Testis (tissue), 2 donors: ENCODE data around the gene PTPRA.

Experiments
- POLR2A ChIP-seq: fragments of 450-650 bp; IDR thresholded peaks from one replicate; pipeline ENCODE4 v1.6.1; 2017; ENCODE audit warnings: antibody characterized with exemption, mild to moderate bottlenecking, moderate library complexity
- TF ChIP-seq, protein P1 (sequence below), 3 experiments: fragments of 450-650 bp in 2 of 3; fragments of 200-600 bp in 1 of 3; sonication (generic) in 1 of 3; IDR thresholded peaks; one replicate each; pipeline ENCODE4 v1.5.1; 2016 to 2019; ENCODE audit warnings: antibody characterized with exemption in 3 of 3, mild to moderate bottlenecking in 2 of 3, moderate library complexity in 1 of 3

DNA sequence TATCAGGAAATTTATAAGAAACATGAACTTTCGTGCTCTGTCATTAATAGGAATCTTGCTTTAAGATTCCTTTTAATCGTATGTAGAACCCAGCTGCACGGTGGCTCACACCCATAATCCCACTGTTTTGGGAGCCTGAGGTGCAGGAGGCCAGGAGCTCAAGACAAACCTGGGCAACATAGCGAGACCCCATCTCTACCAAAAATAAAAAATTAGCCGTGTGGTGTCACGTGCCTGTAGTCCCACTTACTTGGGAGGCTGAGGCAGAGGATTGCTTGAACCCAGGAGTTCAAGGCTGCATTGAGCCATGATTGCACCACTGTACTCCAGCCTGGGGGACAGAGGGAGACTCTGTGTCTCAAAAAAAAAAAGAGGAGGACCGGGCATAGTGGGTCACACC, 7.4 kb downstream of the PTPRA start:
- TF ChIP-seq, protein P1, sequence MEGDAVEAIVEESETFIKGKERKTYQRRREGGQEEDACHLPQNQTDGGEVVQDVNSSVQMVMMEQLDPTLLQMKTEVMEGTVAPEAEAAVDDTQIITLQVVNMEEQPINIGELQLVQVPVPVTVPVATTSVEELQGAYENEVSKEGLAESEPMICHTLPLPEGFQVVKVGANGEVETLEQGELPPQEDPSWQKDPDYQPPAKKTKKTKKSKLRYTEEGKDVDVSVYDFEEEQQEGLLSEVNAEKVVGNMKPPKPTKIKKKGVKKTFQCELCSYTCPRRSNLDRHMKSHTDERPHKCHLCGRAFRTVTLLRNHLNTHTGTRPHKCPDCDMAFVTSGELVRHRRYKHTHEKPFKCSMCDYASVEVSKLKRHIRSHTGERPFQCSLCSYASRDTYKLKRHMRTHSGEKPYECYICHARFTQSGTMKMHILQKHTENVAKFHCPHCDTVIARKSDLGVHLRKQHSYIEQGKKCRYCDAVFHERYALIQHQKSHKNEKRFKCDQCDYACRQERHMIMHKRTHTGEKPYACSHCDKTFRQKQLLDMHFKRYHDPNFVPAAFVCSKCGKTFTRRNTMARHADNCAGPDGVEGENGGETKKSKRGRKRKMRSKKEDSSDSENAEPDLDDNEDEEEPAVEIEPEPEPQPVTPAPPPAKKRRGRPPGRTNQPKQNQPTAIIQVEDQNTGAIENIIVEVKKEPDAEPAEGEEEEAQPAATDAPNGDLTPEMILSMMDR (IDR thresholded peaks at IDR 0.05): no peak
- no peak for TF ChIP-seq POLR2A
